Esophagus muscularis mucosa (tissue), 4 donors: ENCODE results near the gene OXCT2.
"Not testable (repeated sequence)": the region's sequence is repeated elsewhere in the genome, so short reads cannot be mapped to it uniquely, and the experiment has no call there.

Experiments
- EP300 ChIP-seq: sonication (generic); formaldehyde crosslinking; IDR thresholded peaks from one replicate; pipeline ENCODE4 v1.6.1; 2017; ENCODE audit warnings: antibody characterized with exemption
- POLR2A ChIP-seq: fragments of 450-650 bp; IDR thresholded peaks from one replicate; pipeline ENCODE4 v1.6.1; 2017; ENCODE audit warnings: antibody characterized with exemption, moderate library complexity, mild to moderate bottlenecking, low read depth
- POLR2AphosphoS5 ChIP-seq, 2 donors: sonication (generic); formaldehyde crosslinking; IDR thresholded peaks; one replicate each; pipeline ENCODE4 v1.6.1; 2017; ENCODE audit warnings: antibody characterized with exemption in 2 of 2
- TF ChIP-seq, protein P1 (sequence below), 3 experiments: fragments of 200-600 bp in 2 of 3; fragments of 450-650 bp in 1 of 3; sonication (generic) in 2 of 3; IDR thresholded peaks; one replicate each; pipeline ENCODE4 v1.5.1; 2017 to 2019; ENCODE audit warnings: antibody characterized with exemption in 3 of 3, mild to moderate bottlenecking in 2 of 3, moderate library complexity in 1 of 3

DNA sequence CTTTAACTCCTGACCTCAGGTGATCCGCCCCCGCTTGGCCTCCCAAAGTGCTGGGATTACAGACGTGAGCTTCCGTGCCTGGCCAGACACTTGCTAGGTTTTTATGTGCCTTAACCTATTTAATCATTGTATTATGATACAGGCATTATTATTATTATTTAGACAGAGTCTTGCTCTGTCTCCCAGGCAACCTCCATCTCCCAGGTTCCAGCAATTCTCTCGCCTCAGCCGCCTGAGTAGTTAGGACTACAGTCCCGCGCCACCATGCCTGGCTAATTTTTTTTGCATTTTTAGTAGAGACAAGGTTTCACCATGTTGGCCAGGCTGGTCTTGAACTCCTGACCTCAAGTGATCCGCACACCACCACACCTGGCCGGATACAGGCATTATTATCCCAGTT is 11.5 kb upstream of the OXCT2 start:
- not testable (repeated sequence) for TF ChIP-seq POLR2A; EP300; POLR2AphosphoS5 (IDR thresholded peaks at IDR 0.05)
- TF ChIP-seq, protein P1, sequence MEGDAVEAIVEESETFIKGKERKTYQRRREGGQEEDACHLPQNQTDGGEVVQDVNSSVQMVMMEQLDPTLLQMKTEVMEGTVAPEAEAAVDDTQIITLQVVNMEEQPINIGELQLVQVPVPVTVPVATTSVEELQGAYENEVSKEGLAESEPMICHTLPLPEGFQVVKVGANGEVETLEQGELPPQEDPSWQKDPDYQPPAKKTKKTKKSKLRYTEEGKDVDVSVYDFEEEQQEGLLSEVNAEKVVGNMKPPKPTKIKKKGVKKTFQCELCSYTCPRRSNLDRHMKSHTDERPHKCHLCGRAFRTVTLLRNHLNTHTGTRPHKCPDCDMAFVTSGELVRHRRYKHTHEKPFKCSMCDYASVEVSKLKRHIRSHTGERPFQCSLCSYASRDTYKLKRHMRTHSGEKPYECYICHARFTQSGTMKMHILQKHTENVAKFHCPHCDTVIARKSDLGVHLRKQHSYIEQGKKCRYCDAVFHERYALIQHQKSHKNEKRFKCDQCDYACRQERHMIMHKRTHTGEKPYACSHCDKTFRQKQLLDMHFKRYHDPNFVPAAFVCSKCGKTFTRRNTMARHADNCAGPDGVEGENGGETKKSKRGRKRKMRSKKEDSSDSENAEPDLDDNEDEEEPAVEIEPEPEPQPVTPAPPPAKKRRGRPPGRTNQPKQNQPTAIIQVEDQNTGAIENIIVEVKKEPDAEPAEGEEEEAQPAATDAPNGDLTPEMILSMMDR (IDR thresholded peaks at IDR 0.05), result not testable (repeated sequence)
